HUES6 (cell line): Measurements from ENCODE around the gene CYP2U1.
"Not testable (repeated sequence)": the region's sequence is repeated elsewhere in the genome, so short reads cannot be mapped to it uniquely, and the experiment has no call there.

Experiments used
- H3K27ac ChIP-seq: 2 replicates; pipeline ENCODE4 v1.7.0; 2013; ENCODE audit warnings: low read depth, mild to moderate bottlenecking, low read length, inconsistent platforms
- H3K27me3 ChIP-seq: 2 replicates; pipeline ENCODE4 v1.6.1; 2013; ENCODE audit warnings: low read length; ENCODE audit not compliant: control insufficient read depth, insufficient read depth
- H3K36me3 ChIP-seq: 2 replicates; pipeline ENCODE4 v1.6.1; 2013; ENCODE audit warnings: low read length; ENCODE audit not compliant: control insufficient read depth, insufficient read depth
- H3K4me1 ChIP-seq: 2 replicates; pipeline ENCODE4 v1.6.1; 2013; ENCODE audit warnings: low read length; ENCODE audit not compliant: control insufficient read depth, insufficient read depth
- H3K4me3 ChIP-seq: 2 replicates; pipeline ENCODE4 v1.5.1; 2013; ENCODE audit warnings: low read depth, low read length
- H3K9ac ChIP-seq: one replicate; pipeline ENCODE4 v1.6.1; 2013; ENCODE audit warnings: mild to moderate bottlenecking, low read length
- H3K9me3 ChIP-seq: 2 replicates; pipeline ENCODE4 v1.6.1; 2013; ENCODE audit warnings: low read depth, low read length; ENCODE audit not compliant: control insufficient read depth, insufficient read depth

Gene CYP2U1

DNA sequence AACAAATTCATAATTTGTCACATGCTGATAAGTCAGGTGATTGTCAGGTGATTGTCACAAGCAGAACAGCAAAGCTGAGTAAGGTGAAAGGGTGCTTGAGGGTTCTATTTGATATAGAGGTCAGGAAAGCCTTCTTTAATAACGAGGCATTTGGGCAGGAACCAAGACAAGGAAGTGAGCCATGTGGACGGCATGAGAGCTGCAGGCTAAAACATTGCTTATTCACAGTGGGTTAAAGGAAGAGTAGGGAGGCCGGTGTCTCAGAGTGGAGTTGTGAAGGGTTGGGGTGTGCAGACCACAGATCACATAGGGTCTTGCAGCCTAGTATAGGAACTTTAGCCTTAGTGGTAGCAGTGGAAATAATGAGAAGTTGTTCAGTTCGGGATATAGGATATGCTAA is 31.3 kb upstream of the CYP2U1 start:
- Histone ChIP-seq H3K4me3 (no peak overlapping the region), H3K9ac (no peak overlapping the region), H3K4me1 (no peaks in the 10 kb centered on the region; the same call in 1 of the 2 replicates), H3K36me3 (no peaks in the 10 kb centered on the region; the same call in 1 of the 2 replicates), H3K27ac (no peak overlapping the region), H3K9me3 (no peaks in the 10 kb centered on the region), H3K27me3 (no peaks in the 10 kb centered on the region)

DNA sequence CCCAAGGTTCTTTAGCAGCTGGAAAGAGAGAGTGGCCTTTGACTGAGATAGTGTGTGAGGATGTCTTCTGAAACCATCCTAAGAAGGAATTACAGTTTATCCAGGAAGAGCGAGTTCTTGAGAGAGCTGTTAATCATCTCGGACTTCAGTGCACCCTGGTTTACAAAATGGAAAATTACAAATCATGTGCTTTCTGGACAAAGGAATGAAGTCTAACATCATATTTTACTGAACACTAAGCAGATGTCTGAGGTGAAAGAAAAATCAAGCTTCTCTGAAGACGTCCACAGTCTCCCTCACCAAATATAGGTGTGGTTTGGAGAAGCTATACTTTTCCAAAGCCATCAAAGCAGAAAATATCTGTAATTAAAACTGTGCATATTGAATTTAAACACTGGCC is 30.8 kb upstream of the CYP2U1 start:
- Histone ChIP-seq H3K36me3 (no peaks in the 10 kb centered on the region; the same call in 1 of the 2 replicates), H3K9ac (no peak overlapping the region), H3K9me3 (peaks cover 1% of the 10 kb centered on the region; the same call in 1 of the 2 replicates), H3K4me1 (no peaks in the 10 kb centered on the region; the same call in 1 of the 2 replicates), H3K27ac (no peak overlapping the region), H3K27me3 (no peaks in the 10 kb centered on the region), H3K4me3 (no peak overlapping the region)

DNA sequence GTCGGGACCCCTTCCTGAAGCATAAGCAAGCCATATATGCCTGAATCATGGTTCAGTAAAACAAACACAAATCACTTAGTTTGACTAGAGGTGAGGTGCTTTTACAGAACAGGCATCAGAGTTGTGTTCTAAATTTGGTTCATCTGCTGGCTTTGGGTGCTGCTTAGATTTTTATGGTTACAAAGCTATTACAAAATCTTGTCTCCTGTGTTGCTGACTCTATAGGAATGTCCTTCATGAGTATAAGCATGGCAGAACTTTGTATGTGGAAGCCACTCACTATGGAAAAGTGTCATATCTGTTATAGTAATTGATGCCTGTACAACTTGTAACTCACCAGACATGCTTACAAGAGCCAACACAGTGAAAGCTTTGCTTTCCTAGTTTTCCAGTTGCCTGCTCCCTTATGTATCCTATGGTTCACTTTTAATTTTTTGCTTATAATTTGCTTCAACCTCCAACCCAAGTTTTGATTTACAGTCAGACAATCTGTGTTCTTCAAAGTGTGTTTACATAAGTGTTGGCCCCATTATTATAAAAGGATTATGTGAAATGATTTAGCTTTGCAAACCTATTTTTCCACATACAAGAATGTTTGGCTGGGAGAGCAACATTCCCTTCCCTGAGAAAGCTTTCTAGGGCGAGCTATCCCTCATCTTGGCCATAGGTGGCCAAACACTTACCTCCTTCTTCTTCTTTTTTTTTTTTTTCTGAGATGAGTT is 30.0 kb upstream of the CYP2U1 start:
- H3K4me3 ChIP-seq = no peak overlapping the region
- H3K4me1 ChIP-seq = peaks cover 3% of the 10 kb centered on the region; the same call in 1 of the 2 replicates
- no peak overlapping the region for H3K27ac ChIP-seq
- no peaks in the 10 kb centered on the region for H3K27me3 ChIP-seq
- peaks cover 3% of the 10 kb centered on the region; the same call in 1 of the 2 replicates for H3K9me3 ChIP-seq
- H3K36me3 ChIP-seq = no peaks in the 10 kb centered on the region; the same call in 1 of the 2 replicates
- no peak overlapping the region for H3K9ac ChIP-seq

DNA sequence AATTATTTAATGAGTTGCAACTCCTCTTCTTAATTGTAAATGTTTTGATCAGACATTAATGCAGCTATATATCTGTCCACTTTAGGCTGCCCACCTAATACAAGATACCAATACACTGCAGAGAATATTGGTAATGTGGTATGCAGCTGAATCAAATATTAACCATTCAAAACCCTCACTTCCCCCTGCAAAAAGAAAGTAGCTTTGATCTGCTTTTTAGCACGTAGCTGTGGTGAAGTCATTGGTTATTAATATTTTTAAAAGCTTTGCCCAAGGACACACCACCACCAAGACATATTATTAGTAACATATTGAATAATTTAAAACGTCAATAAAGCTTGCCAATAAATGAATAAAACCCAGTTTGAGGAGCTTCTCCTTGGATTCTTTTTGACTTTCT is 28.6 kb upstream of the CYP2U1 start:
- Histone ChIP-seq H3K4me3 (no peak overlapping the region), H3K27ac (no peak overlapping the region), H3K9ac (no peak overlapping the region), H3K36me3 (no peaks in the 10 kb centered on the region; the same call in 1 of the 2 replicates), H3K9me3 (peaks cover 3% of the 10 kb centered on the region; the same call in 1 of the 2 replicates), H3K27me3 (no peaks in the 10 kb centered on the region), H3K4me1 (peaks cover 11% of the 10 kb centered on the region; the same call in 1 of the 2 replicates)

DNA sequence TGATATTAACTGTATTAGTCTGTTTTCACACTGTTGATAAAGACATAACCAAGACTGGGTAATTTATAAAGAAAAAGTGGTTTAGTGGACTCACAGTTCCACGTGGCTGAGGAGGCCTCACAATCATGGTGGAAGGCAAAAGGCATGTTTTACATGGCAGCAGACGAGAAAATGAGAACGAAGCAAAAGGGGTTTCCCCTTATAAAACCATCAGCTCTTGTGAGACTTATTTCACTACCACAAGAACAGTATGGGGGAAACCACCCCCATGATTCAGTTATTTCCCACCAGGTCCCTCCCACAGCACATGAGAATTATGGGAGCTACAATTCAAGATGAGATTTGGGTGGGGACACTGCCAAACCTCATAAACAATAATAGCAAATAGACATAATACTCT is 26.3 kb upstream of the CYP2U1 start:
- not testable (repeated sequence) for H3K27me3 ChIP-seq, H3K27ac ChIP-seq, H3K4me3 ChIP-seq, H3K9ac ChIP-seq, H3K36me3 ChIP-seq, H3K9me3 ChIP-seq
- H3K4me1 ChIP-seq = peaks cover 14% of the 10 kb centered on the region; the same call in 1 of the 2 replicates

DNA sequence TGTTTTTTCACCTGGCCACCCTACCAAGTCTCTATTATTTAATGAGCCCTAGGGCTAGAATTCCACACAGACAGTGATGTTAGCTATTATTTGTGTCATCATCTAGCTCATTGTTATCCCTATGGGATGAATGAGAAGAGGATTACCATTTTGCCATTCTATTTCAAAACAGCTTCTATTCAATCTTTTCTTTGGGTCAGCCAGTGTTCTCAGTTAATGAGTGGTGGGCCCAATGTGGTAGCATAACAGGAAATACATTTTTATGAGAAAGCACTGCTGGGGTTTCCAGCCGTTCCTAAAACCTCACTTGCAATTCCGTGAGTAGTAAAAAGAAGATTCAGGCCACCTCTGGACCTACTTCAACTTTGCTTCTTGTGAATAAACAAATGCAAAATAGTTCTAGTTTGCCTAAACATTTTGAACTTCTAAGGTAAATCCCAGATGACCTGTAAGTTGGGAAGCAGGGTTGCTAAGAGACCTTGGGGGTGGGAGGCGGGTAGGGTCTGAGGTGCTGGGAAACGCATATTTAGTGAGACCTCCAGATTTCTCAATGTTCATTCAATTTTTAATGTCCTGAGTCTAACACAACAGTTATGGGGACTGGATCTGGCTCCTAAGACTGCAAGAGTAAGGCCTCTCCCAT is 24.8 kb upstream of the CYP2U1 start:
- no peak overlapping the region for H3K9ac ChIP-seq
- H3K9me3 ChIP-seq = peaks cover 3% of the 10 kb centered on the region; the same call in 1 of the 2 replicates
- H3K4me1 ChIP-seq = peaks cover 14% of the 10 kb centered on the region; the same call in 1 of the 2 replicates
- H3K36me3 ChIP-seq = no peaks in the 10 kb centered on the region
- H3K27ac ChIP-seq = peak overlapping the region; percentile 85
- no peaks in the 10 kb centered on the region for H3K27me3 ChIP-seq
- no peak overlapping the region for H3K4me3 ChIP-seq

DNA sequence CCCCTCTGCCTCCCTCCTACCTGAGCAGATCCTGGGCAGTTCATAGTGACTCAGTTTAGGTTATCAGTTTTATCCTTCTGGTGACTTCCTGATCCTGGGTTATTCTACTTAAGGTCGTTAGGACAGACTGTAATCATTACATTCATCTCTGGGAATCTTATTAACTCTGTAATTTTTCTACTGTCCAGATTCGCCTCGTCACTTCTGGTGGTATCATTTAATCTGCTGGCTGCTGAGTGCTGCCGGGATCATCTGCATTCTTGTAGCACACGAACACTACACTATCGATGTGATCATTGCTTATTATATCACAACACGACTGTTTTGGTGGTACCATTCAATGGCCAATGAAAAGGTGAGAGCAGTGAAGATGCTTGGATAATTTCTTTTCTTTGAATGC is 23.0 kb upstream of the CYP2U1 start:
- peaks cover 17% of the 10 kb centered on the region; the same call in 1 of the 2 replicates for H3K4me1 ChIP-seq
- no peak overlapping the region for H3K9ac ChIP-seq
- H3K4me3 ChIP-seq = no peak overlapping the region
- H3K27ac ChIP-seq = no peak overlapping the region
- H3K27me3 ChIP-seq = no peaks in the 10 kb centered on the region
- H3K9me3 ChIP-seq = peaks cover 3% of the 10 kb centered on the region; the same call in 1 of the 2 replicates
- H3K36me3 ChIP-seq = no peaks in the 10 kb centered on the region

DNA sequence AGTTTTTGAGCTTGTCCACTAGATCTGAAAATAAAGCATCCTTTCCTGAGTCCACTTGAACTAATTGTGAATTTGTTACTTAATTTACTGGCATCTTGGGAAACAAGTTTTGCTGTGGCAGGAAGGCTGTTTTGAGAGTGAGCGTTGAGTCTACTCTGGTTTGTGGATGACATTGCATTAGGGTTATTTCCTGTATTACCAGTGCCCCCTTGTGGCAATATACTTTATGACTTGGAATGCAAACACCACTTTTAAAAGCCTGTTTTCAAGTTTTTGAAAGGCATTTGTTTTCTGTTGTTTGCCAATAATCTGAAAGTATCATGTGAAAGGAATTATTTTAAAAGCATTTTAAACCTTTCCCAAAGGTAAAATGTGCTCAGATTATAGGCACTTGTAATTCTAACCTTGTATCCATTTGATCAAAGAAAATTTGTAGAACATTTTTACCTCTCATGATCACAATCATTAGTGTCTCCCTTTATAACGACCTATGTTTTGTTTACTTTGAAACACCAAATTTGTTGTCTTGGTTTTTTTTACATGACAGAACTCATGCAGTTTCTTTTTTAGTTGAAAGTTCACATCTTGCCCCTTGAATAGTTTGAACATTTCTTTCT is 18.0 kb upstream of the CYP2U1 start:
- Histone ChIP-seq H3K27me3 (no peaks in the 10 kb centered on the region), H3K4me1 (peaks cover 5% of the 10 kb centered on the region; the same call in 1 of the 2 replicates), H3K9ac (no peak overlapping the region), H3K4me3 (no peak overlapping the region), H3K36me3 (no peaks in the 10 kb centered on the region), H3K27ac (no peak overlapping the region), H3K9me3 (no peaks in the 10 kb centered on the region)

DNA sequence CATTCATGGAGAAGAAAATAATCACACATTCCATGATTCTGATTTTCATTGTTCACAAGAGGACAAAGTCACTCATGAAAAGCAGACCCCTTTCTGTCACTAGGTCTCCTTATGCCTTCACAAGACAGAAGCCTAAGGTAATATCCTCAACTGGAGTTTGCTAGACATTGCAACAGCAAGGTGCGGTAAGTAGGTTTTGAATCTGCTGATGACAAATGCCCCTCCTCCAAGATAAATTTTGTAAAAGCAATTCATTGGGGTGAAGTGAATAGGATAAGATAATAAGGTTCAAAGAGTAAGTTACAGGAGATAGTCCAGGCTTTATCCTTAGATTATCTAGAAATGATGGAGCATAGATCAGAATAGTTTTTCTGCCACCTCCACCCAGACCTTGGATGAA is 16.1 kb upstream of the CYP2U1 start:
- no peaks in the 10 kb centered on the region for H3K36me3 ChIP-seq
- H3K4me1 ChIP-seq = peaks cover 5% of the 10 kb centered on the region; the same call in 1 of the 2 replicates
- no peaks in the 10 kb centered on the region for H3K27me3 ChIP-seq

DNA sequence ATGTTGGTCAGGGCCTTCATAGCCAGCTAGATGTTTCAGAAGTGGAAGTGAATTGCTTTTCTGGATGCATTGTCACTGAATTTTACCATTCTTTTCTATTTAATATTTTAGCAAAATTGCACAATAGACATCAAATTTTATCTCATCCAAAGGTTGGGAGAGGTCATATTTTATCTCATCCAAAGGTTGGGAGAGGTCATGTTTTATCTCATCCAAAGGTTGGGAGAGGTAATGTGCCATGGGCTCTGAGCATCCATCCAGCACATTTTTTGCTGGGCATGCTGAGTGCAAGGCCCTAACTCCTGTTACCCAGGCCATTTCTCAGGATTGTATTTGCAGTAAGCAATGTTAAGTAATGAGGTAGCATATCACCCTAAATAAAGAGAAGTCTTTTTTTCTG is 14.7 kb upstream of the CYP2U1 start:
- H3K27ac ChIP-seq = no peak overlapping the region
- no peaks in the 10 kb centered on the region for H3K36me3 ChIP-seq
- H3K9me3 ChIP-seq = peaks cover 9% of the 10 kb centered on the region

More for the DNA sequence above, 16.1 kb upstream of the CYP2U1 start:
- H3K27ac ChIP-seq = no peak overlapping the region
- H3K9me3 ChIP-seq = peaks cover 9% of the 10 kb centered on the region
- H3K9ac ChIP-seq = no peak overlapping the region
- no peak overlapping the region for H3K4me3 ChIP-seq

DNA sequence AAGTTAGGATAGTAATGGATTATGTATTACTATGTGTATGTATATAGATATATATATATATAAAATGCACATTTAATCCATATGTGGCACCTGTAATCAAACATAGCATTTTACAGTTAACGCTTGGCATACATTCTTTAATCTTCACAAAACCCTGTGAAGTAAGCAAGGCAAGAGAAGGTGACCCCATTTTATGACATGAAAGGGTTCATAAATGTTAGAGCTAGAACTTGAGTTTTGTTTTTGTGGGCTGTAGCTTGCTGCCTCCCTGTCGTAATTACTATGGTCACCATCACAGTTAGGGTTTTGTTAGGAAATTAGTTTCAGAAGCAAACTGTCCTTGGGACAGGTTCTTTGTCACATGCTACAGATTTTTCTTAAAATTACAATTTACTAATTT is 13.8 kb upstream of the CYP2U1 start:
- Histone ChIP-seq H3K27ac (no peak overlapping the region), H3K9me3 (peaks cover 9% of the 10 kb centered on the region), H3K27me3 (no peaks in the 10 kb centered on the region), H3K4me3 (no peak overlapping the region), H3K9ac (no peak overlapping the region), H3K36me3 (no peaks in the 10 kb centered on the region), H3K4me1 (peaks cover 5% of the 10 kb centered on the region; the same call in 1 of the 2 replicates)

More for the DNA sequence above, 14.7 kb upstream of the CYP2U1 start:
- Histone ChIP-seq H3K4me1 (peaks cover 5% of the 10 kb centered on the region; the same call in 1 of the 2 replicates), H3K9ac (no peak overlapping the region), H3K4me3 (no peak overlapping the region), H3K27me3 (no peaks in the 10 kb centered on the region)
